Hepatocyte (in vitro differentiated cells): Measurements from ENCODE around the gene WFDC1.

ENCODE experiments used
- CTCF ChIP-seq: fragments of 200-600 bp; sonication (generic); IDR thresholded peaks from 2 replicates; pipeline ENCODE4 v1.5.1; 2016; ENCODE audit warnings: antibody characterized with exemption, mild to moderate bottlenecking; ENCODE audit not compliant: poor library complexity
- EZH2phosphoT487 ChIP-seq: fragments of 200-600 bp; sonication (generic); IDR thresholded peaks from one replicate; pipeline ENCODE4 v1.6.1; 2018; ENCODE audit warnings: antibody characterized with exemption, mild to moderate bottlenecking, low read depth, moderate library complexity; ENCODE audit not compliant: unreplicated experiment, severe bottlenecking

- TF ChIP-seq EZH2phosphoT487 (no peak), CTCF (no peak)
Measured at GRCh38 chr16:84282533-84282932, 12.1 kb upstream of the WFDC1 start.
